Stimulated activated CD8-positive, alpha-beta memory T cell treated with anti-CD3 and anti-CD28 coated beads, Interleukin-4, amount 100 ng/mL, for 24 hours (primary cell): Measurements from ENCODE around the gene CABS1.

Source experiments
- DNase-seq: peaks from one replicate; pipeline ENCODE4 v3.0.0-alpha.2; 2020; ENCODE audit warnings: low read depth

CABS1 gene

DNA sequence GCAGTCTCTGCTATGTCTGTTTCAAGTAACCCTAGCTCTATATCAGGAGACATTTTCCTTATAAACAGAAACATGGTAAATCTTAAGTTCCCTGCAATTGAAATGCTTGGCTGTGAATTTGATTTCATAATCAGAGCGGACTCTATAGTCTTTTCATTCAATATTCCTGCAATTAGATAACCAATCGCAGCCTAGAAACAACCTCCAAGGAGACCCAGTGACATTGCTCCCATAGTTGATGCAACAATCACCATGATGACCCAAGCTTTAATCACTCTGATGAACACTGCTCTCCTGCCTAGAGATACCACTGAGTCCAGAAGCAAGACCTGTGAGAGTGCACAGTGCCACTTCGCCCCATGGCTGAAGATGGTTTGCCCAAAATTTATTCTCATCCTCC is at the start of gene CABS1:
Gene CABS1 (plus strand): TSS at position 301 of the 400 bp plus-strand sequence. CDS start 59 bp downstream, at position 360.
- DNase-seq = no peak

DNA sequence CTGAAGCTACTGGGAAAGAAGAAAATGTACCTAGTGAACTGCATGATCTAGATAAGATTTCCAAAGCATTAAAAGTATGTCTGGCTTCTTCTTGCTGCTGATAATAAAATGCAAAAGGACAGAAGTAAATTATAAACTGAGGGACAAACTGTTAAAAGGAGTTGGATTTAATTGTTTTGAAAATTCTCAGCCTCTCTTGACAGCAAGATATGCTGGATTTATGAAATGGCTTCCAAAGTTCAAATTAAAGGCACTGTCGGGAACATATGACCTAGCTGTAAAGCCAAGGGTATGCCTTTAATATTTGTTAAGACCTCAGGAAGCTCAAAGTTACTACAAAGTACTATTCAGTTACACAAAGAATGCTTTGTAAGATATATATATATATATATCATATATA is 46.1 kb upstream of the CABS1 start:
- DNase-seq = no peak

DNA sequence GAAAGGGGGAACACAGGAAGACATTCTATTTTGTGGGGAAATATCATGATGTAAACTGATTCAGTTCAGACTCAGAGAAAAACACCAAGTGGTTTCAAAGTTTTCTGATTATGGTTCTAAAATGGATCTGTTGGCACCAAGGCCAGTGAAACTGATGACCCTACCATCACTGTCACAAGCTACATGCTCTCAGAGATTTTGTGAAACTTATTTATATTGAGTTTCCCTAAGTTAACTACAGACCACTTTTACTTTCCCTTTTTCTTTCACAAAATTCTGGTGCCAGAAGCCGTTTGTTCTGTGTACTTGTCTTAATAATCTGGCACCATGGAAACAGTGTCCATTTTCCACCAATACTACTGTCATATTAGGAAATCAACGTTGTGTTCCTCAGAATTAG is 43.4 kb upstream of the CABS1 start:
- DNase-seq = no peak

DNA sequence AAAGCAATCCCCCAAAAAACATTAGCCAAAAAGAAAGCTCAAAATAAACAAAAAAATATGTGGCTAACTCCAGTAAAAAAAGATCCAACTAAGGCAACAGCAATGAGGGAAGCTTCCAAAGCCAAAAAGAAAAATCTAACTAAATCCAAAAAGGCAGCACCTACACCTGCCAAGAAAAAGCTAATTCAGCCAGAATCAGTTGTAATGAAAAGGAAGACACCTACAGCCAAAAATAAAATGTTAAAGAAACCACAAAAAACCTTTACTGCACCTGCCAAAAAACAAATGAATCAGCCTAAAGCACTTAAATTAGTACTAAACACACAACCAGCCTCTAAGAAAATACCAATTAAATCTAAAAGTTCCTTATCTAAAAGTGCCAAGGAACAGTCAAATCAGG is 37.2 kb upstream of the CABS1 start:
- no peak for DNase-seq

DNA sequence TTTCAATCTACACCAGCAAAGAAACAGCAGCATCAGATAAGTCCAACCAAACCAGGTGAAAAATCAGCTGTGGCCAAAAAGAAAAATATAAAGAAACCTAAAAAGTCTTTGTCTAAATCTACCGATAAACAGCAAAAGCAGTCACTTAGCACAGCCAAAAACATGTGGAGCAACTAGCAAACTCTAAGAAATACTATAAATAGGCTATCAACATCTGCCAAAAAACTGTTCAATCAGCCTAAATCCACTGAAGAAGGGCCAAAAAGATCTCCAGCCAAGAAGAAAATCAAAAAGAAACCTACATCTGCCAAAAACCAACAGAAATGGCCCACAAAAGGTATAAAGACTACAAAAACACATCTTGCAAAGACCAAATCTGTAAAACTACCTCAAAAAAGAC is 36.7 kb upstream of the CABS1 start:
- no peak for DNase-seq

DNA sequence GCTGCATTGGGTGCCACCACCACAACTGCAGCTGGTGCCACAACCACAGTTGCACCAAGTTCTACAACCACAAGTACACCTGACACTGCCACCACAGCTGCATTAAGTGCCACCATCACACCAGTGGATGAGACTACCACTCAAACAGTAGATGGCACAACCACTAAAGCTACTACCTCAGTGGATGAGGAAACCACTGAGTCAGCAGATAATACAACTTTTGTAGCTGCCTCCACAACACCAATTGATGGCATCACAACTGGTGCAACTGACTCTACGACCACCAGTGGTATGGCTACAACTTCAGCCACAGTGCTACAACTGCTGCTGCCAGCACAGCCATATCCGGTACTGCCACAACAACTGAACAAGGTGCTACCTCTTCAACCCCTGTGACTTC is 35.1 kb upstream of the CABS1 start:
- DNase-seq = no peak

DNA sequence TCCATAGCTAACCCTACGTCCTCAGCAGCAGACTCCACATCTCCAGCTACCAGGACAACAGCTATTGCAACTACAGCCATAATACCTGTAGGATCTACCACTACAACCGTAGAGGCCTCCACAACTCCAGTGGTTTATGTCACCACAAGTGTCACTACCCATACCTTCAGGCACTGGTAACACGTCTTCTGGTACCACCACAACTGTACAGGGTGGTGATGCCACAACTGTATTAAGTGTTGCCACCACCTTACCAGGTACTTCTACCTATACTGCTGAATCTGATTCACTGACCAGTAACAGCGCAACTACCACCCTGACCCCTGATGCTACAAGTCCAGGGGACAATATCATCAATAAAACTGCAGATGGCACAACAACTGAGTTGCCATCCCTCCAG is 34.6 kb upstream of the CABS1 start:
- DNase-seq = no peak

DNA sequence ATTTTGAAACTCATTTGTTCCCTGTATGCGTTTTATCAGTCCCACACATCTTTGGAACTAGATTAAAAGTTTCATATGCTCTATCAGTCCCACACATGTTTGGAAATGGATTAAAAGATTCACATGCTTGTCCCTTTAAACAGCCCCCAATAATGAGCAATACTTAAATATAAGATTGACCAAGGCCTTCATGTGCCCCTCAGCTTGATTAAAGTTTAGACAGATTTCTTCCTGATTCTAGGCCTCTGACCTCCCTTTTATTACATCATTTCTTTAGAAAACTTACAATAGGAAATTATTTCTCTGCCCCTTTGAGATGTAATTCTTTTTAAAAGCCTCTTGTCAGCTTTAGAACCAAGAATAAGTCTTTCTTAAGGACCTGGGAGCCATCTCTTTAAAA is 31.7 kb upstream of the CABS1 start:
- no peak for DNase-seq

DNA sequence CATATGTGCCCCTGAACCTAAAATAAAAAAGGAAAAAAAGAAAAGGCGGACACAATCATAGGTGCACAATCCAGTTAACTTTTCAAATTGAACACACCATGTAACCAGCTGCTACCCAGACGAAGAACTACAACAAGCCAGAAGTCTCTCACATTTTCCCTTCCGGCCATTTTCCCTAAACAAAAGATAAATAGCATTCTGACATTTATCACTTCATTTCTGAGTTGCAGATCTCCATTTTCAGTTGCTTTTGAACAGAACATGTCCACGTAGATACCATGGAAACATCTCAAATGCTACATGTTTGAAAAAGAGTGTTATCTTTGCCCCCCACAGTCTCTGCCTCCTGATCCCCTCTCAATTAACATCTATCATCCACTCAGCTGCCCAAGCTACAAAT is 29.2 kb upstream of the CABS1 start:
- no peak for DNase-seq

DNA sequence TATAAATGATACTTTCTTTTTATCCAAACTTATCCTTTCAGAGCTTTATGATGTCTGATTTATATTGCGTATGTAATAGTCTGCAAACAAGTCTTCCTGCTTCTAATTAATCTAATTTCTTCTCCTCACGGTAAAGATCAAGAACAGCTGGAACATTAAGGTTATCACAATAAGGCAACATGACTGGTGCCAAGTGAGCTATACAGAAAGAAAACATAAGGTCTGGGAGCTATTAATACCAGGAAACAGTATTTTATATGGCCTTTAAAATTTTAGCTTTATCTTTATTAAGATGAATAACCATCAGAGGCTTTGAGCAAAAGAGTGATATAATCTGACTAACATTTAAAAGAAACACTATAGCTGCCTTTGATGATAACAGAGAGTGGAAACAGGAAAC is 28.7 kb upstream of the CABS1 start:
- no peak for DNase-seq

DNA sequence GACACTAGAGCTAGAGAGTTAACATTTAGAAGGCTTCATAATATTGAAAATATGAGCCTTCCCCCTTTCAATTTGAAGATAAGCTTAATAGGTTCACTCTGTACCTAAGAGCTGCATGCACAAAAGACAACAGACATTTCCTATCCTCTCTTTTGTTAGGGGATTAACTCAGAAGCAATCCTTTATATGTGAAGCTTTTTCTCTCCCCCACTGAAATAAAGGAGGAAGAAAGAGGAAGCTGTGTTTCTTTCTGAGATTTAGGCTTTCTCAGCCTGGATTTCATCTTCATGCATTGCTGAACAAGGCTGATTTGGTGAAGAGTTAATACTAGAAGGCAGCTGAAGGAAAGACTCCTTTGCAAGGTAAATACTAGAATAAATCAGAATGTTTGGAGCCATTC is 21.0 kb upstream of the CABS1 start:
- DNase-seq = no peak

DNA sequence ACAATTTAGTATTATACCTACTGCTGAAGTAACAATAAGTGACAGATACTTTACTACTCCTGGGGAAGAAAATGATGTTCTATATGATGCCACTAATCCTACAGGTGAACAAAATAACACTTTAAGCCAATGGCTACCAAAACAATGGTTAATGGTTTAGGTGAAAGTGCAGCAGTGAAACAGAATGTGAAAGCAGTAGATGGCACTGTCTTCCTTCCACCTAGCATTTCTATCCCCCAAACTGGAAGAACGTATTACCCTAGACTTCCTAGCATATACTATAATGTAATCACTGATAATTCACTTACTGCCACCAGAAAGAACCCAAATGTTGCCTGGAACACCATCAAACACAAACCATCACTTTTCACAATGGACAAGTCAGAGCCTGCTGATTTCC is 18.9 kb upstream of the CABS1 start:
- DNase-seq = no peak

DNA sequence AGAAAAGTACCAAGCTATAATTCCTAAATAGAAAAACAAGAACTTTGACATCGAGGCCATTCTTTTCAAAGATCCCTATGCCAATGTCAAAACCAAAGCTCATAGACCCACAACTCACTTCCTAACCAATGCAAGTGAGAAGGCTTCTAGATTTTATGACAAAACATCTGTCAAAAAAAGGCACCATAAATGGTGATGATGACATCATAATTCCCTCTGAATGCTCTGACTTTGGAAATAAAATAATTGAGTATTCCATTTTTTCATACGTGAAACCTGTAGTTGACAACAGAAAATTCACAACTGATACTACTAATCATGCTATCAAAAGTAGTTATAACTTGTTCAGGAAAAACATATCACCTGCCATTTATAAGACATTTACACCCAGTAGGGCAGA is 8.7 kb upstream of the CABS1 start:
- DNase-seq = no peak

DNA sequence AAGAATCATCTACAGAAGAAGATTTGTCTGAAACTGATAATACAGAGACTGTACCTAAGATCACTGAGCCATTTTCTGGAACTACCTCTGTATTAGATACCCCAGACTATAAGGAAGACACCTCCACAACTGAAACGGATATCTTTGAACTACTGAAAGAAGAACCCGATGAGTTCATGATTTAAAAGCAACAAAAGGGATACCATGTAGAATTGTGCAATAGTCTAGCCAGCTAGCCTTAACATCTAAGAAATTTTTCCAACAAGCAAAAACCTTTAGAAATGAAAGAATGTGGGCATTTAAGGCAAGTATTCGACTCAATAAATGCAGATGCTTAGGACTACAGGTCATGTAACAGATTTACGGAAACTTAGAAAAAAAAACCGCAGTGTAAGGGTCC is 1.3 kb downstream of the CABS1 start:
- no peak for DNase-seq

DNA sequence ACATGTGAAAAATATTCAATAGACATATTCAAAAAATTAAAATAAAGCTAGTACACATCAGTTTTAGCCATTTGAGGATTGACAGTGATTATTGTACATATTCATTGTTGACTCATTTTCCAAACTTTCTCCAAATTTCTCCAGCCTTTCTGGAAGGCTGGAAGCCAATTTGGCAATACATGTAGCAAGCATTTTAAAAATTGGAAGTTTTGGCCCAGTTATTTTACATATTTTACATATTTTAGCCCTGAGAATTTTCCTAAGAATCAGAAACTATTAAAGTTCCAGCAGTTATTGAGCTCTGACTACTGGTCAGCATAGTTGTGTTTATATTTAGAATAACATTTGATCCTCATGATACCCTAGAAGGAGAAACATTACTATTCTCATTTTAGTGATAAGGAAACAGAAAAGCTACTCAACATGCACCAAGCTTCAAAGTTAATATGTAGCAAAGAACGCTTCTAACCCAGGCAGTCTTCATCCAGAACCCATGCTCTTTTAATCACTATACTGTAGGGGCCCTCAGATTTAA is 3.2 kb downstream of the CABS1 start:
- DNase-seq = no peak

DNA sequence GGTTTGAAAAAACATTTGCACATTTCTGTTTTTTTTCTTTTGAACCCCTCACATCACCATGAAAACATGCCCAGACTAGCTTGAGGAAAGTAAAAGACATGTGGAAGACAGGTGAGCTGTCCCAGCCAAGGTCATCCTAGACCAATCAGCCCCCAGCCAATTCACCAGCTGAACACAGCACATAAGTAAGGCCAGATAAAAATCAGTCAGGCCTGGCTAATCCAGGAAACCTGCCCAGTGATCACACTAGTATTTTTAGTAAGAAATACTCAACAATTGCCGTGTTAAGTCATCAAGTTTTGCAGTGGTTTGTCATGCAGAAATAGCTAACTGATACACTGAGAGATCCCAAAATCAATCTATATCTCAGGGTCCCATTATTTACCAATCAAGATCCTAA is 21.4 kb downstream of the CABS1 start:
- no peak for DNase-seq

DNA sequence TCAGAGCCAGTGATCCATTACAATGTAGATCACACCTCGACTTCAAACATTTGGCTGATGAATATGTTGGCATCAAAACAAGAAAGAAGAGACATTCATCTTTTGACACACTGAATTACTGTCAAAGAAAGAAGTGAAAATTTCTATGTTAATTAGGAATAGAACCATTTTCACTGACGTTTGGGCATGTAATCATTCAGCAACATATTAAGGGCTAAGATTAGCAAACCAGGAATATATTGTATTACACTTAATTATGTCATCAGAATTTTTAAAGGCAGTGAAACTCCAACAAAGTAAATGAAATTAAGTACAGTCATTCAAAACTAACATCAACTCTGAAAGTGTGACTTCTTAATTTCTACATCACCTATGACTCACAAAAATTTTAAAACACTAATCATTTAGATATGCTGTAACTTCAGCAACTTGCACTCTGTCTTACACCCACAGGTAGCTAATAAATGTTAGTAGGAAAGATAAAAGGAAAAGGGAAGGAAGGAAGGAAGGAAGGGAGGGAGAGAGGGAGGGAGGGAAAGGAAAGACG is 24.4 kb downstream of the CABS1 start:
- no peak for DNase-seq

DNA sequence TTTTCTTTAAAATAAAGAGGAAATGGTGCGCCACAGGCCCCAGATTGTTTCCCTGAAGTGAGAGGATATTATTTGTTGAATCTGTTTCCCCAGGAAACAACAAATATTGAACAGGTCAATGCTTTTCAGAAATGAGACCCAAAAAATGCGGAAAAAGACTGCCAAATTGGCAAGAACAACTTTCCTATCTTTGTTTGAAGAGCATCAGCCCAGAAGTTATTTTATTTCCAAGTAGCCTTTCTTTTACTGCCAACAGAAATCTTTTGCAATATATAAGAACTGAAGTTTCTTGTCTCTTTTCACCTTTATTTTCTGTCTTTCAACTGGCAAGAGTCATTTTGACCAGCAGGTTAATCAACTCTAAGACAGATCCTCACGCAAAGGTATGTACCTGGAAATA is 25.7 kb downstream of the CABS1 start, which contains the start of gene SMR3A:
Gene SMR3A (plus strand): TSS at position 301 of the 400 bp plus-strand sequence. CDS start 1,356 bp downstream, outside the sequence.
- no peak for DNase-seq

DNA sequence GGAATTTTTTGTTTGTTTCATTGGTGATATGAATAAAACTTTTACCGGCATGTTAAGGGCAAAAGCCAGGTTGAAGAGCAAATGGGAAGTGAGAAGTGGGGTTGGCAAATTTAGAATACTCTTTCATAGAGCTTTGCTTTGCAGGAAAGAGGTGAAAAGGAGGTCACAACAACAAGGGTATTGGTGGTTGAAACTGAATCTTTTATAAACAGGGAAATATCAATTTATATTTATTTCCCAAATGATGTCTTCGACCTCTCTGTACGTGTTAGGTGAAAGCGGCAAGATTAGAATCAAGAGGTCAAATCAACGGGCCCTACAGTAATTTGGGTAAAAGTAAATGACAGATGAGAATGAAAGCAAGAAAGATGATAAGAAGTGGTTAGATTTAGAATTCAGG is 29.2 kb downstream of the CABS1 start:
- DNase-seq = no peak

DNA sequence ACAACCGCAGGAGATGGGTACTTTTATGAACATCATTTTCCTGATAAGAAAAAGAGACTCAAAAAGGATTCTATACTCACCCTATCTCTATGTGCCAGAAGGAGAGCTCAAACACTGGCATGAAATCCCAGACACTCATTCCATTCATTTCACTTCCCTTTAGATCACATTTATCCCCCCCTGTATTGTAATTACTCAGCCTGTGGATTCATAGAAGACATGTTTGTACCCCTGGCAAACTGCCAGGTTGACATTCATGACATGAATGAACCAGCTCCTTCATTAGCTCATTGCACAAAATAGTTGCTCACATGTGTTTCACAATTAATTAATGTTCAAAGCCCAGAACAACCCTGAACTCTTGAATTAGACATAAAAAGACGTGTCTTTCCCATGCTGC is 30.7 kb downstream of the CABS1 start:
- DNase-seq = no peak

DNA sequence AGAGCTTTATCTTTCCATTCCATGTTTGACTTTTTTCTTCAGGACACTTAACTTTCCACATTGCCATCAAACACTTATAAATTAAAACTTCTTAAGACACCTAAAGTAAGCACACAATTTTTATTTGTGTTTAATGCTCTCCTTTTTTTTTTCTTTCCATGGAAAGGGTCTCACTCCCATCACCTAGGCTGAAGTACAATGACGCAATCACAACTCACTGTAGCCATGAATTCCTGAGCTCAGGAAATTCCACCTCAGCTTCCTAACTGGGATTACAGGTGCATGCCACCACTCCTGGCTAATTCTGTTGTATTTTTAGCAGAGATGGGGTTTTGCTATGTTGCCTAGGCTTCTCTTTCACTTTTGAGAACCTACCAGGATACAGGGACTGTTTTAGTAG is 33.0 kb downstream of the CABS1 start:
- DNase-seq = no peak

DNA sequence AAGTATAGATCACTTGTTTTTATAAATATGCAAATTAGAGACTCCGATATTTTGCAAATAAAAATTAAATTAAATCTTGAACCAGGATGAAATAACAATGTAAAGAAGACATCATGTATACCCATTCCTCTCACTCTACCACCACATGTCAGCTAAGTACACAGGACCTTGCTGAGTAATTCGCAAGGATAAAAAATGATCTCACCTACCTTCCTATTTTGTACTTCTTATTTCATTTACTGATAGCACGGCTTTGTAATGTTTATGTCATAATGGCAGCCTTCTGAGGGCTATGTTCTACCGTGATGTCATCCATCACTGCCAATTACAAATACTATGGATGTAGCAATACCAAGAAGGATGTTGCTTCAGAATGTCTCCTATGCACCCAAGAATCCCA is 37.2 kb downstream of the CABS1 start:
- DNase-seq = no peak

DNA sequence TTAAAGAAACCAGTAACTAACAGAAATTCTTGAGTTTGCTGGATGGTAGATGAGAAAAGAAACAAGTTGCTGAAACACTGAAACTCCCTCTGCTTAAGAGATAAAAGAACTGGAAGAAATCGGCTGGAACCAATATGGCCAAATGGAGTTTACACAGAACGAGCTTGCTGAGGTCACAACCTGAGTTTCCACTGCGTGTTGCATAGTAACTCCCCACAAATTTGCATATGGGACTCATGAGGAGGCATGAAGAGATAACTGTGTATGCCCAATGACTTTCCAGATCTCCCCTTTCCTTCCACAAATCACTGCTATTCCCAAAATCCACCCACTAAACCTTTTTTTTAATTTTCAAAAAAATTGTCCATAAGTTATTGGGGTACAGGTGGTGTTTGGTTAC is 38.0 kb downstream of the CABS1 start:
- DNase-seq = no peak

DNA sequence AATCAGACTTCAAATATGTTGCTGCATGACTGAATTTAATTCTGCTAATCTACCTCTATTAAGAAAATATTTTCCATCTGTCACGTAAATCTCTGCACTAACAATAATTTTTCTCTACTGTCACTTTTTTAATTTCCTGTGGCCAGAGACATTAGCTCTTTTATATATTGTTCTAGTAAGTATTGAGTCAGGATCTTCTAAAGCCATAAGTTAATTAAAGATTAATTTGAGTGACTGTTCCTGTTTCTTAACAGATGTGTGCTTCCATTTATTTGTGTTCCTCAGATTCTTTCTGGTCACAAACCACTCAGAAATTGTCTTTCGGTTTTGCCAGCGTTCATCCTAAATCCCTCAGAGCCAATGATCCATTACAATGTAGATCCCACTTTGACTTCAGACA is 45.8 kb downstream of the CABS1 start:
- no peak for DNase-seq
